Naive B cell (primary cell): ENCODE measurements around the gene LSAMP. TPM values are rescaled to one million over a fixed set of nuclear protein-coding genes. Genes with fewer than 3 reads are reported as not detected.

Experiments
- ATAC-seq, 2 donors: fragments of 150-1000 bp; cut with Tn5 transposase; 2 replicates each; pipeline ENCODE4 v1.10.0; 2021; ENCODE audit warnings: low read depth in 2 of 2, mild to moderate bottlenecking in 2 of 2, moderate library complexity in 2 of 2
- DNase-seq: peaks from one replicate; pipeline ENCODE4 v3.0.0; 2022
- H3K27ac Mint-ChIP-seq, 6 donors: one replicate each; pipeline ENCODE4 v1.8.0; 2020 to 2022; ENCODE audit warnings: mild to moderate bottlenecking in 6 of 6, mixed read lengths in 6 of 6, moderate library complexity in 5 of 6, inconsistent platforms in 2 of 6
- H3K27me3 Mint-ChIP-seq, 3 donors: one replicate each; pipeline ENCODE4 v1.8.0; 2021 to 2022; ENCODE audit warnings: mixed read lengths in 3 of 3, mild to moderate bottlenecking in 1 of 3
- H3K36me3 Mint-ChIP-seq, 2 donors: one replicate each; pipeline ENCODE4 v1.8.0; 2020 to 2022; ENCODE audit warnings: mixed read lengths in 2 of 2, inconsistent platforms in 1 of 2, mild to moderate bottlenecking in 1 of 2
- H3K4me1 Mint-ChIP-seq, 3 donors: one replicate each; pipeline ENCODE4 v1.8.0; 2020 to 2022; ENCODE audit warnings: mixed read lengths in 3 of 3, inconsistent platforms in 1 of 3, mild to moderate bottlenecking in 1 of 3, moderate library complexity in 1 of 3
- H3K4me3 Mint-ChIP-seq, 8 donors: one replicate each; pipeline ENCODE4 v1.8.0; 2020 to 2022; ENCODE audit warnings: mild to moderate bottlenecking in 8 of 8, mixed read lengths in 8 of 8, moderate library complexity in 8 of 8, inconsistent platforms in 2 of 8
- H3K9me3 Mint-ChIP-seq, 7 donors: one replicate each; pipeline ENCODE4 v1.8.0; 2020 to 2022; ENCODE audit warnings: mixed read lengths in 7 of 7, mild to moderate bottlenecking in 5 of 7, inconsistent platforms in 2 of 7, moderate library complexity in 1 of 7
- polyA plus RNA-seq, 6 donors: library from polyadenylated mRNA; unstranded; fragments of 300-500 nt; fragmentation: Illumina TruSeq; gene quantifications; one replicate each; pipeline ENCODE4 v1.2.3, GENCODE V29; 2021; ENCODE audit warnings: low read depth in 6 of 6

Gene LSAMP
- polyA plus RNA-seq, 6 donors from 2014 or later: not detected

- ATAC-seq (no peak), DNase-seq (no peak)
- no peak overlapping the region for H3K4me3 Mint-ChIP-seq
- peaks cover 0 to 4% (median 2%) of the 10 kb centered on the region in 7 donors for H3K9me3 Mint-ChIP-seq
- no peaks in the 10 kb centered on the region for H3K4me1 Mint-ChIP-seq
- H3K27me3 Mint-ChIP-seq: peaks cover 3 to 17% (median 14%) of the 10 kb centered on the region in 3 donors
- no peak overlapping the region for H3K27ac Mint-ChIP-seq
- H3K36me3 Mint-ChIP-seq: no peaks in the 10 kb centered on the region
Measured at GRCh38 chr3:116444819-116445310, 422 bp downstream of the LSAMP start.

GRCh38 chr3:116444115-116444747 lies 1.1 kb downstream of the LSAMP start:
- Mint-ChIP-seq H3K27me3 (peaks cover 3 to 17% (median 14%) of the 10 kb centered on the region in 3 donors), H3K9me3 (peaks cover 0 to 4% (median 2%) of the 10 kb centered on the region in 7 donors)

GRCh38 chr3:116443191-116443661 lies 2.1 kb downstream of the LSAMP start:
- no peak for ATAC-seq
- H3K27ac Mint-ChIP-seq: no peak overlapping the region
- peaks cover 3 to 17% (median 14%) of the 10 kb centered on the region in 3 donors for H3K27me3 Mint-ChIP-seq
- H3K4me1 Mint-ChIP-seq: no peaks in the 10 kb centered on the region
- H3K4me3 Mint-ChIP-seq: no peak overlapping the region
- no peak for DNase-seq
- peaks cover 0 to 4% (median 2%) of the 10 kb centered on the region in 7 donors for H3K9me3 Mint-ChIP-seq
- no peaks in the 10 kb centered on the region for H3K36me3 Mint-ChIP-seq

More at GRCh38 chr3:116444115-116444747, 1.1 kb downstream of the LSAMP start:
- H3K4me3 Mint-ChIP-seq: no peak overlapping the region
- no peaks in the 10 kb centered on the region for H3K4me1 Mint-ChIP-seq
- no peaks in the 10 kb centered on the region for H3K36me3 Mint-ChIP-seq
- no peak for DNase-seq
- H3K27ac Mint-ChIP-seq: no peak overlapping the region
- ATAC-seq: no peak

- no peak for ATAC-seq
- H3K36me3 Mint-ChIP-seq: no peaks in the 10 kb centered on the region
Measured at GRCh38 chr3:116442331-116443021, 2.8 kb downstream of the LSAMP start.

GRCh38 chr3:116441652-116442051 lies 3.6 kb downstream of the LSAMP start:
- no peak for ATAC-seq
- H3K9me3 Mint-ChIP-seq: peaks cover 0 to 4% (median 2%) of the 10 kb centered on the region in 7 donors
- H3K4me1 Mint-ChIP-seq: no peaks in the 10 kb centered on the region
- H3K27ac Mint-ChIP-seq: no peak overlapping the region
- peaks cover 3 to 14% (median 11%) of the 10 kb centered on the region in 3 donors for H3K27me3 Mint-ChIP-seq
- no peaks in the 10 kb centered on the region for H3K36me3 Mint-ChIP-seq
- no peak overlapping the region for H3K4me3 Mint-ChIP-seq
- DNase-seq: no peak

More at GRCh38 chr3:116442331-116443021, 2.8 kb downstream of the LSAMP start:
- H3K4me3 Mint-ChIP-seq: no peak overlapping the region
- no peak for DNase-seq
- H3K27me3 Mint-ChIP-seq: peaks cover 3 to 15% (median 14%) of the 10 kb centered on the region in 3 donors
- no peak overlapping the region for H3K27ac Mint-ChIP-seq
- H3K9me3 Mint-ChIP-seq: peaks cover 0 to 4% (median 2%) of the 10 kb centered on the region in 7 donors
- H3K4me1 Mint-ChIP-seq: no peaks in the 10 kb centered on the region

GRCh38 chr3:116440196-116440595 lies 5.1 kb downstream of the LSAMP start:
- Mint-ChIP-seq H3K27ac (no peak overlapping the region), H3K4me3 (no peak overlapping the region), H3K27me3 (peaks cover 3 to 6% (median 4%) of the 10 kb centered on the region in 3 donors), H3K4me1 (no peaks in the 10 kb centered on the region), H3K36me3 (no peaks in the 10 kb centered on the region), H3K9me3 (peaks cover 0 to 8% (median 2%) of the 10 kb centered on the region in 7 donors)
- ATAC-seq (no peak), DNase-seq (no peak)

- no peak overlapping the region for H3K27ac Mint-ChIP-seq
- no peaks in the 10 kb centered on the region for H3K27me3 Mint-ChIP-seq
- peaks cover 0 to 15% (median 0%) of the 10 kb centered on the region in 7 donors for H3K9me3 Mint-ChIP-seq
- H3K4me3 Mint-ChIP-seq: no peak overlapping the region
- no peaks in the 10 kb centered on the region for H3K4me1 Mint-ChIP-seq
- no peak for ATAC-seq
- DNase-seq: no peak
- no peaks in the 10 kb centered on the region for H3K36me3 Mint-ChIP-seq
Measured at GRCh38 chr3:116433552-116433951, 11.7 kb downstream of the LSAMP start.

GRCh38 chr3:116432795-116433194 lies 12.5 kb downstream of the LSAMP start:
- Mint-ChIP-seq H3K9me3 (peaks cover 0 to 15% (median 0%) of the 10 kb centered on the region in 7 donors), H3K4me3 (no peak overlapping the region)
- DNase-seq: no peak

GRCh38 chr3:116429479-116430269 lies 15.6 kb downstream of the LSAMP start:
- DNase-seq: no peak
- Mint-ChIP-seq H3K27ac (no peak overlapping the region), H3K9me3 (peaks cover 0 to 10% (median 0%) of the 10 kb centered on the region in 7 donors), H3K4me3 (no peak overlapping the region), H3K4me1 (no peaks in the 10 kb centered on the region), H3K36me3 (no peaks in the 10 kb centered on the region), H3K27me3 (no peaks in the 10 kb centered on the region)
- no peak for ATAC-seq

More at GRCh38 chr3:116432795-116433194, 12.5 kb downstream of the LSAMP start:
- no peaks in the 10 kb centered on the region for H3K4me1 Mint-ChIP-seq
- no peak for ATAC-seq
- no peaks in the 10 kb centered on the region for H3K27me3 Mint-ChIP-seq
- no peaks in the 10 kb centered on the region for H3K36me3 Mint-ChIP-seq
- no peak overlapping the region for H3K27ac Mint-ChIP-seq

- Mint-ChIP-seq H3K36me3 (no peaks in the 10 kb centered on the region), H3K27me3 (no peaks in the 10 kb centered on the region), H3K4me1 (no peaks in the 10 kb centered on the region), H3K9me3 (peaks cover 0 to 11% (median 9%) of the 10 kb centered on the region in 7 donors), H3K4me3 (no peak overlapping the region), H3K27ac (peak overlapping the region in 1 of 6 donors; percentile 2)
- ATAC-seq (no peak), DNase-seq (no peak)
Measured at GRCh38 chr3:116426036-116426435, 19.3 kb downstream of the LSAMP start.

- no peak for ATAC-seq
- H3K36me3 Mint-ChIP-seq: no peaks in the 10 kb centered on the region
- no peak overlapping the region for H3K4me3 Mint-ChIP-seq
Measured at GRCh38 chr3:116425126-116425525, 20.2 kb downstream of the LSAMP start.

GRCh38 chr3:116423945-116424344 lies 21.3 kb downstream of the LSAMP start:
- H3K36me3 Mint-ChIP-seq: no peaks in the 10 kb centered on the region
- no peak overlapping the region for H3K27ac Mint-ChIP-seq
- no peaks in the 10 kb centered on the region for H3K27me3 Mint-ChIP-seq
- peaks cover 0 to 11% (median 6%) of the 10 kb centered on the region in 7 donors for H3K9me3 Mint-ChIP-seq
- DNase-seq: no peak
- ATAC-seq: no peak
- H3K4me3 Mint-ChIP-seq: no peak overlapping the region
- H3K4me1 Mint-ChIP-seq: no peaks in the 10 kb centered on the region

More at GRCh38 chr3:116425126-116425525, 20.2 kb downstream of the LSAMP start:
- H3K27ac Mint-ChIP-seq: no peak overlapping the region
- peaks cover 0 to 11% (median 9%) of the 10 kb centered on the region in 7 donors for H3K9me3 Mint-ChIP-seq
- H3K27me3 Mint-ChIP-seq: no peaks in the 10 kb centered on the region
- H3K4me1 Mint-ChIP-seq: no peaks in the 10 kb centered on the region
- DNase-seq: no peak

GRCh38 chr3:116423374-116423773 lies 21.9 kb downstream of the LSAMP start:
- no peaks in the 10 kb centered on the region for H3K4me1 Mint-ChIP-seq
- H3K9me3 Mint-ChIP-seq: peaks cover 0 to 11% (median 6%) of the 10 kb centered on the region in 7 donors

More at GRCh38 chr3:116423374-116423773, 21.9 kb downstream of the LSAMP start:
- no peak for ATAC-seq
- Mint-ChIP-seq H3K27me3 (no peaks in the 10 kb centered on the region), H3K36me3 (no peaks in the 10 kb centered on the region), H3K27ac (no peak overlapping the region), H3K4me3 (no peak overlapping the region)
- no peak for DNase-seq
